MM.1S (cell line): ENCODE results near the gene NCF2.

Source experiments
- DNase-seq: peaks from one replicate; pipeline ENCODE4 v3.0.0-alpha.2; 2015
- H2AFZ ChIP-seq: fragments of 300-600 bp; sonication (generic); 2 replicates; pipeline ENCODE4 v1.6.0; 2016; ENCODE audit warnings: antibody characterized with exemption, low read length
- H3F3A ChIP-seq: fragments of 300-600 bp; sonication (generic); 2 replicates; pipeline ENCODE4 v1.6.1; 2016; ENCODE audit warnings: mild to moderate bottlenecking, antibody characterized with exemption, low read length, moderate library complexity, mixed read lengths; ENCODE audit not compliant: insufficient read depth
- H3K27ac ChIP-seq: fragments of 300-600 bp; sonication (generic); 2 replicates; pipeline ENCODE4 v1.5.1; 2016; ENCODE audit warnings: mild to moderate bottlenecking, low read length
- H3K27me3 ChIP-seq: fragments of 300-600 bp; sonication (generic); replicated peaks from 2 replicates; pipeline ENCODE4 v1.6.0; 2016; ENCODE audit warnings: low read length; ENCODE audit not compliant: insufficient read depth
- H3K36me3 ChIP-seq: fragments of 300-600 bp; sonication (generic); replicated peaks from 2 replicates; pipeline ENCODE4 v1.6.1; 2016; ENCODE audit warnings: mild to moderate bottlenecking, low read length, mixed read lengths; ENCODE audit not compliant: insufficient read depth
- H3K4me1 ChIP-seq: fragments of 300-600 bp; sonication (generic); 2 replicates; pipeline ENCODE4 v1.6.1; 2016; ENCODE audit warnings: low read length, mixed read lengths
- H3K4me2 ChIP-seq: fragments of 300-600 bp; sonication (generic); 2 replicates; pipeline ENCODE4 v1.6.0; 2016; ENCODE audit warnings: low read depth, low read length
- H3K4me3 ChIP-seq: fragments of 300-600 bp; sonication (generic); 2 replicates; pipeline ENCODE4 v1.5.1; 2016; ENCODE audit warnings: low read length, mixed read lengths
- H3K79me2 ChIP-seq: fragments of 300-600 bp; sonication (generic); 2 replicates; pipeline ENCODE4 v1.6.1; 2016; ENCODE audit warnings: mixed run types, low read length, mixed read lengths
- H3K9ac ChIP-seq: fragments of 300-600 bp; sonication (generic); 2 replicates; pipeline ENCODE4 v1.6.1; 2016; ENCODE audit warnings: low read length, mixed read lengths
- H3K9me2 ChIP-seq: fragments of 300-600 bp; sonication (generic); replicated peaks from 2 replicates; pipeline ENCODE4 v1.6.1; 2016; ENCODE audit warnings: mild to moderate bottlenecking, low read length, mixed read lengths; ENCODE audit not compliant: insufficient read depth
- H3K9me3 ChIP-seq: fragments of 300-600 bp; sonication (generic); replicated peaks from 2 replicates; pipeline ENCODE4 v1.6.1; 2016; ENCODE audit warnings: mild to moderate bottlenecking, low read length, mixed read lengths; ENCODE audit not compliant: insufficient read depth
- H4K20me1 ChIP-seq: fragments of 300-600 bp; sonication (generic); 2 replicates; pipeline ENCODE4 v1.6.1; 2016; ENCODE audit warnings: mild to moderate bottlenecking, low read length, moderate library complexity, mixed read lengths; ENCODE audit not compliant: insufficient read depth
- EZH2 ChIP-seq: fragments of 300-600 bp; sonication (generic); optimal IDR thresholded peaks from 2 replicates; pipeline ENCODE3; 2017; ENCODE audit warnings: low read depth, mild to moderate bottlenecking, antibody characterized with exemption, low read length, mixed read lengths
- EZH2phosphoT487 ChIP-seq: fragments of 300-600 bp; sonication (generic); IDR thresholded peaks from 2 replicates; pipeline ENCODE4 v1.6.1; 2018; ENCODE audit warnings: antibody characterized with exemption, low read length
- TF ChIP-seq, protein P1 (sequence below): fragments of 300-600 bp; sonication (generic); IDR thresholded peaks from 2 replicates; pipeline ENCODE4 v1.5.1; 2016; ENCODE audit warnings: antibody characterized with exemption, low read length, mixed read lengths

Gene NCF2

DNA sequence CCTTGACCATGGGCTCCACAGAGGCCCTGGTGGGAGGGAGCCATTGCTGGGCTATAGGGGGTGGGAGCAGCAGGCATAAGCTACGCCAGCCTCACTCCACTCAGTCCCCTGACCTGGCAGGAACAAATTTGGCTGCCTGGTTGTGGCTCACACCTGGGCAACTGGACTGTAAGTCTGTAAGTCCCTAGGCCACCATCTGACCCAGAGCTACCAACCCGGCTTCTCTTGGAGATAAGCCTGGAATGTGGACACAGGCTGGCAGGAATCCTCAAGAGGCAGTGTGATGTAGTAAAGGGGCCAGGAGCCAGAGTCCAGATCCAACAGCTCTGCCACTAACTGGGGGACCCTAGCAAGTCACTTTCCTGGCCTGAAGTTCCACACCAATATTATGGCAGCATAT lies 11.4 kb downstream of the NCF2 start:
- Histone ChIP-seq H4K20me1 (no peaks in the 10 kb centered on the region), H3K9me3 (no peaks in the 10 kb centered on the region), H3K4me1 (no peaks in the 10 kb centered on the region), H3K9me2 (no peaks in the 10 kb centered on the region), H2AFZ (no peak overlapping the region), H3K79me2 (no peaks in the 10 kb centered on the region), H3F3A (no peaks in the 10 kb centered on the region), H3K27ac (no peak overlapping the region), H3K9ac (no peak overlapping the region), H3K36me3 (no peaks in the 10 kb centered on the region), H3K4me2 (no peak overlapping the region), H3K4me3 (no peak overlapping the region), H3K27me3 (no peaks in the 10 kb centered on the region)
- TF ChIP-seq EZH2phosphoT487 (no peak), EZH2 (no peak)
- TF ChIP-seq, protein P1, sequence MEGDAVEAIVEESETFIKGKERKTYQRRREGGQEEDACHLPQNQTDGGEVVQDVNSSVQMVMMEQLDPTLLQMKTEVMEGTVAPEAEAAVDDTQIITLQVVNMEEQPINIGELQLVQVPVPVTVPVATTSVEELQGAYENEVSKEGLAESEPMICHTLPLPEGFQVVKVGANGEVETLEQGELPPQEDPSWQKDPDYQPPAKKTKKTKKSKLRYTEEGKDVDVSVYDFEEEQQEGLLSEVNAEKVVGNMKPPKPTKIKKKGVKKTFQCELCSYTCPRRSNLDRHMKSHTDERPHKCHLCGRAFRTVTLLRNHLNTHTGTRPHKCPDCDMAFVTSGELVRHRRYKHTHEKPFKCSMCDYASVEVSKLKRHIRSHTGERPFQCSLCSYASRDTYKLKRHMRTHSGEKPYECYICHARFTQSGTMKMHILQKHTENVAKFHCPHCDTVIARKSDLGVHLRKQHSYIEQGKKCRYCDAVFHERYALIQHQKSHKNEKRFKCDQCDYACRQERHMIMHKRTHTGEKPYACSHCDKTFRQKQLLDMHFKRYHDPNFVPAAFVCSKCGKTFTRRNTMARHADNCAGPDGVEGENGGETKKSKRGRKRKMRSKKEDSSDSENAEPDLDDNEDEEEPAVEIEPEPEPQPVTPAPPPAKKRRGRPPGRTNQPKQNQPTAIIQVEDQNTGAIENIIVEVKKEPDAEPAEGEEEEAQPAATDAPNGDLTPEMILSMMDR: no peak
- DNase-seq: no peak

DNA sequence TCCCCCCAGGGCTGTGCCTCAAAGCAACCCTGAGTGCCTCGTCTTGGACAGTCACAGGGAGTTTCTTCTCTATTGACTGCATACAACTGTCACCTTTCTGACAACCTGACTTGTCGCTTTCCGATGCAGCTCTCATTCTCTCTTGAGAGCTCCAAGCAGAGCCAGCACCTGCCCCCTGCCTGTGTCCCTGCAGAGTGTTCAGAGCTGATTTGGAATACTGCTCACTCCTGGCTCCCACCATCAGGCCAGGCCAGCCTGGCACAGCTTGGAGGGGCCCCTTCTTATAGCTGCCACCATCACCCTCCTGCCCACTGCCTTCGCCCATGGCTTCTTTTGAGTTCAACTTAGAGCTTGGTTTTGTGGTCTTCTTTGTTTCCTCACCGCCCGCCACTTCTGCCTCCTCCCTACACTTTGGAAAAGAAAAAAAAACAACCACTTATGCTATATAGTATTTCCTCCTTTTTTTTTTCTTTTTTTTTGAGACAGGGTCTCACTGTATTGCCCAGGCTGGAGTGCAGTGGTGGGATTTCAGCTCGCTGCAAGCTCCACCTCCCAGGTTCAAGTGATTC lies 12.3 kb downstream of the NCF2 start:
- H3F3A ChIP-seq: no peaks in the 10 kb centered on the region
- H3K27ac ChIP-seq: no peak overlapping the region
- no peak overlapping the region for H3K4me2 ChIP-seq
- no peak overlapping the region for H3K4me3 ChIP-seq
- no peaks in the 10 kb centered on the region for H4K20me1 ChIP-seq
- no peaks in the 10 kb centered on the region for H3K36me3 ChIP-seq
- H3K27me3 ChIP-seq: no peaks in the 10 kb centered on the region
- no peak for DNase-seq
- no peak overlapping the region for H3K9ac ChIP-seq
- no peaks in the 10 kb centered on the region for H3K9me3 ChIP-seq
- H2AFZ ChIP-seq: no peak overlapping the region
- no peaks in the 10 kb centered on the region for H3K4me1 ChIP-seq
- no peaks in the 10 kb centered on the region for H3K9me2 ChIP-seq
- TF ChIP-seq EZH2phosphoT487: no peak
- no peak for TF ChIP-seq EZH2
- TF ChIP-seq, protein P1: no peak
- H3K79me2 ChIP-seq: no peaks in the 10 kb centered on the region

DNA sequence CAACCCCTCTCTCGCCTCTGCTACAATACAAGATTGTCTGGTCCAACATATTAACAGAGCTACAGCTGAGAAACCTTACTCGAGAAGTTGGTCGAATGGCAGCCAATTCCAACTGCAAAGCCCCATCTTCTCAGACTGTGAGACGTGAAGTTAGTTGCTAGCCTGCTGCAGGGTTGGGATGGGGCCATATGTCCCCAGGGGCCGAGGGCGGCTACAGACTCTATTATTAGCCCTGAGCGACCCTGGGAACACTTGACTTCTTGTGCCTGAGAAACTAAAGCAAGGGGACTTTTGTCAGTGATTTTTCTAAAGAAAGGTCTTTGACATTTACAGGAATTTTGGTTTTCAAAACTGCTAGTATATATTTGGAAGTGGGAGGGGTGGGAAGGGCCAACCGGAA lies 13.7 kb downstream of the NCF2 start:
- Histone ChIP-seq H3K4me1 (no peaks in the 10 kb centered on the region), H3K27me3 (no peaks in the 10 kb centered on the region), H3K4me2 (no peak overlapping the region), H3K4me3 (no peak overlapping the region), H3K79me2 (no peaks in the 10 kb centered on the region), H3K9ac (no peak overlapping the region), H3F3A (no peaks in the 10 kb centered on the region), H2AFZ (no peak overlapping the region), H3K9me2 (no peaks in the 10 kb centered on the region), H4K20me1 (no peaks in the 10 kb centered on the region), H3K36me3 (no peaks in the 10 kb centered on the region), H3K9me3 (no peaks in the 10 kb centered on the region), H3K27ac (no peak overlapping the region)
- TF ChIP-seq EZH2phosphoT487 (no peak), EZH2 (no peak)
- TF ChIP-seq, protein P1: no peak
- DNase-seq: no peak
